ENCODE data around the gene PPP2R2C.

GRCh38 chr4:6504900-6505496, 32.6 kb upstream of the PPP2R2C start:
- TF ChIP-seq CTCF (IDR thresholded peaks at IDR 0.05; ENCODE audit: low read depth, low read length) (no peak), POLR2A (IDR thresholded peaks at IDR 0.05; ENCODE audit: extremely low read depth, insufficient read length) (no peak)

Data from NB4 (cell line).